ENCODE data around the gene LDLRAD4.
A peak's percentile ranks its signal among the peaks of the same experiment; 100 is the strongest.
"Not testable (repeated sequence)": the region's sequence is repeated elsewhere in the genome, so short reads cannot be mapped to it uniquely, and the experiment has no call there.

Gene LDLRAD4

GRCh38 chr18:13672657-13673056 is 454.1 kb downstream of the LDLRAD4 start:
- no peak overlapping the region for H3K4me3 ChIP-seq (ENCODE audit: low read depth, low read length)
- TF ChIP-seq, protein P1, sequence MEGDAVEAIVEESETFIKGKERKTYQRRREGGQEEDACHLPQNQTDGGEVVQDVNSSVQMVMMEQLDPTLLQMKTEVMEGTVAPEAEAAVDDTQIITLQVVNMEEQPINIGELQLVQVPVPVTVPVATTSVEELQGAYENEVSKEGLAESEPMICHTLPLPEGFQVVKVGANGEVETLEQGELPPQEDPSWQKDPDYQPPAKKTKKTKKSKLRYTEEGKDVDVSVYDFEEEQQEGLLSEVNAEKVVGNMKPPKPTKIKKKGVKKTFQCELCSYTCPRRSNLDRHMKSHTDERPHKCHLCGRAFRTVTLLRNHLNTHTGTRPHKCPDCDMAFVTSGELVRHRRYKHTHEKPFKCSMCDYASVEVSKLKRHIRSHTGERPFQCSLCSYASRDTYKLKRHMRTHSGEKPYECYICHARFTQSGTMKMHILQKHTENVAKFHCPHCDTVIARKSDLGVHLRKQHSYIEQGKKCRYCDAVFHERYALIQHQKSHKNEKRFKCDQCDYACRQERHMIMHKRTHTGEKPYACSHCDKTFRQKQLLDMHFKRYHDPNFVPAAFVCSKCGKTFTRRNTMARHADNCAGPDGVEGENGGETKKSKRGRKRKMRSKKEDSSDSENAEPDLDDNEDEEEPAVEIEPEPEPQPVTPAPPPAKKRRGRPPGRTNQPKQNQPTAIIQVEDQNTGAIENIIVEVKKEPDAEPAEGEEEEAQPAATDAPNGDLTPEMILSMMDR (conservative IDR thresholded peaks at IDR 0.05; ENCODE audit: low read depth, low read length) = no peak
- no peak for DNase-seq (ENCODE audit: low read depth)

- no peak overlapping the region for H3K4me3 ChIP-seq (ENCODE audit: low read depth, low read length)
- TF ChIP-seq, protein P1 (conservative IDR thresholded peaks at IDR 0.05; ENCODE audit: low read depth, low read length) = no peak
- no peak for DNase-seq (ENCODE audit: low read depth)
Observed at GRCh38 chr18:13676471-13676870, 457.9 kb downstream of the LDLRAD4 start.

GRCh38 chr18:13677350-13677749 is 458.8 kb downstream of the LDLRAD4 start:
- H3K4me3 ChIP-seq (ENCODE audit: low read depth, low read length); DNase-seq (ENCODE audit: low read depth): not testable (repeated sequence)

- H3K4me3 ChIP-seq (ENCODE audit: low read depth, low read length) = no peak overlapping the region
- peak; percentile 24 for DNase-seq (ENCODE audit: low read depth)
Observed at GRCh38 chr18:13680612-13681011, 462.1 kb downstream of the LDLRAD4 start.

GRCh38 chr18:13681701-13682100 is 463.1 kb downstream of the LDLRAD4 start:
- H3K4me3 ChIP-seq (ENCODE audit: low read depth, low read length) = no peak overlapping the region
- no peak for DNase-seq (ENCODE audit: low read depth)
- TF ChIP-seq, protein P1 (conservative IDR thresholded peaks at IDR 0.05; ENCODE audit: low read depth, low read length) = no peak

More at GRCh38 chr18:13680612-13681011, 462.1 kb downstream of the LDLRAD4 start:
- TF ChIP-seq, protein P1 (conservative IDR thresholded peaks at IDR 0.05; ENCODE audit: low read depth, low read length) = peak; percentile 52

GRCh38 chr18:13684546-13684945 is 466.0 kb downstream of the LDLRAD4 start:
- DNase-seq (ENCODE audit: low read depth) = peak; percentile 44
- TF ChIP-seq, protein P1 (conservative IDR thresholded peaks at IDR 0.05; ENCODE audit: low read depth, low read length) = no peak
- H3K4me3 ChIP-seq (ENCODE audit: low read depth, low read length) = no peak overlapping the region

DNA sequence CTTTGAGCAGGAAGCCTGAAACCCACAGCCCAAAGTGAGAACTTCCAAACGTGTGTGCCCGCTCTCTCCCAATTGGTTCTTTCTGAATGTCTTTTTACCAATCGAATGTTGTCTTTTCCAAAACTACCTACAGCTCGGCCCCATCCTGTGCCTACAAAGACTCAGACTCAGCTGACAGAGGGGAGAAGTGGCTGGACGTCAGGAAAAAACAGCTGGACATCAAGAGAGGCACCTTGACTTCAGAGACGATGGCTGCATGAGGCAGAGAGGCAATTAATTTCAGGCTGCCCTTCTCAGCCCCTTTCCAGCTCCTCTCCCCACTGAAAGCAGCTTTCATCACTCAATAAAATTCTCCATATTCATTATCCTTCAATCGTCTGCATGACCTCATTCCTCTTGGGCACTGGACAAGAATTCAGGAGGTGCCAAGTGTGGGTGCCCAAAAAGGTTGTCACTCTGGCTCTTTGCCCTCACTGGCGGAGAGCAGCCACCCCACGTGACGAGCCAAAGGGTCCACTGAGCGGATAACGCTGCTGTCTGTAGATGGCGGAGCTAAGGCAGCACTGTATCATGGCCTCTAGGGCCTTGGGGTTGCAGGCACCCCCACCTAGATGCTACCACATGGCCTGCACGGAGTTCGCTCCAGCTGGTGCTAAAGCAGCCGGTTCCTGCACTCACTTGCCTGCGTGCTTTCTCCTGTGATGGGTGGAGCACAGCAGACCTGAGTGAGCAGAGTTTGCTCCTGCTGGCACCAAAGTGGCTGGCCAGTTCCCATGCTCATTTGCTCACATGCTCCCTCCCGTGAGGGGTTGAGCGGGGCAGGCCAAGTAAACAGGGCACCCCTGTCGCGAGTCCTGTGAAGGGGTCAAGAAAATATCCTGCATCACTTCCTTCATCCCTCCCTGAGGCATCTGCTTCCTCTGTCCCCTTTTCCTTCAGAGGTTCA is 469.9 kb downstream of the LDLRAD4 start:
- H3K4me3 ChIP-seq (ENCODE audit: low read depth, low read length) = no peak overlapping the region
- TF ChIP-seq, protein P1 (conservative IDR thresholded peaks at IDR 0.05; ENCODE audit: low read depth, low read length) = no peak
- no peak for DNase-seq (ENCODE audit: low read depth)

DNA sequence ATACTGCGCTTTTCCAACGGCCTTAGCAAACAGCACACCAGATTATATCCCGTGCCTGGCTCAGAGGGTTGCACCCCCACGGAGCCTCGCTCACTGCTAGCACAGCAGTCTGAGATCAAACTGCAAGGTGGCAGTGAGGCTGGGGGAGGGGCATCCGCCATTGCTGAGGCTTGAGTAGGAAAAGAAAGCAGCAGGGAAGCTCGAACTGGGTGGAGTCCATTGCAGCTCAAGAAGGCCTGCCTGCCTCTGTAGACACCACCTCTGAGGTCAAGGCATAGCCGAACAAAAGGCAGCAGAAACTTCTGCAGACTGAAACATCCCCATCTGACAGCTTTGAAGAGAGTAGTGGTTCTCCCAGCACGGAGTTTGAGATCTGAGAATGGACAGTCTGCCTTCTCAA is 471.5 kb downstream of the LDLRAD4 start:
- not testable (repeated sequence) for H3K4me3 ChIP-seq (ENCODE audit: low read depth, low read length); DNase-seq (ENCODE audit: low read depth)

DNA sequence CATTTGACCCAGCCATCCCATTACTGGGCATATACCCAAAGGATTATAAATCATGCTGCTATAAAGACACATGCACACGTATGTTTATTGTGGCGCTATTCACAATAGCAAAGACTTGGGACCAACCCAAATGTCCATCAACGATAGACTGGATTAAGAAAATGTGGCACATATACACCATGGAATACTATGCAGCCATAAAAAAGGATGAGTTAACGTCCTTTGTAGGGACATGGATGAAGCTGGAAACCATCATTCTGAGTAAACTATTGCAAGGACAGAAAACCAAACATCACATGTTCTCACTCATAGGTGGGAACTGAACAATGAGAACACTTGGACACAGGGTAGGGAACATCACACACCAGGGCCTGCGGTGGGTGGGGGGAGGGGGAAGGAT is 476.8 kb downstream of the LDLRAD4 start:
- not testable (repeated sequence) for H3K4me3 ChIP-seq (ENCODE audit: low read depth, low read length); DNase-seq (ENCODE audit: low read depth)
